KOPT-K1 (cell line): Measurements from ENCODE around the gene KLRB1.
"Not testable (repeated sequence)": the region's sequence is repeated elsewhere in the genome, so short reads cannot be mapped to it uniquely, and the experiment has no call there.

ENCODE experiments used
- H3K27ac ChIP-seq: fragments of 200-600 bp; sonication (generic); 2 replicates; pipeline ENCODE4 v1.5.1; 2016; ENCODE audit warnings: antibody characterized with exemption, mild to moderate bottlenecking, low read depth, low read length; ENCODE audit not compliant: poor library complexity, severe bottlenecking
- H3K36me3 ChIP-seq: fragments of 200-600 bp; sonication (generic); 2 replicates; pipeline ENCODE4 v1.5.1; 2017; ENCODE audit warnings: antibody characterized with exemption, mild to moderate bottlenecking, low read length, moderate library complexity; ENCODE audit not compliant: insufficient read depth
- H3K9me3 ChIP-seq: fragments of 200-600 bp; sonication (generic); 2 replicates; pipeline ENCODE4 v1.5.1; 2017; ENCODE audit warnings: antibody characterized with exemption, low read length, mild to moderate bottlenecking; ENCODE audit not compliant: insufficient read depth, poor library complexity, severe bottlenecking

The KLRB1 gene

DNA sequence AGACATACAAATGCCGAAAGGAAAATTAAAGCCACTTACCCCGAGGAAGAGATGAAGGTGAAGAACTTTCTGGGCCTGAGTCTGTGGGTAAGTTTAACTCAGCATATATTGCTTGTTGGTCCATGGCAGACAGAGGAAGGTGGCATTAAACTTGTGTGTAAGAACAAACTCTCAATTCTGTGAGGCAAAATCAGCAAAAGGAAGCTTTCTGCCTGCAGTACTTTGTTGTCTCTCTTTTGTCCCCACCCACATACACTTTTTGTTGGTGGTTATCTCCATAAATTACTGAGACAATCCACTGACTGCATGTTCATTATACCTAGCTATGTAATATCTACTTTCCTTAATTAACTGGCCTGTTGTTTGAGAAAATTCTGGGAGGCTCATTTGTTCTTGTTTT is at the start of gene KLRB1:
KLRB1 (minus strand) TSS at position 201 of the 400 bp plus-strand sequence; CDS start at position 124, 77 bp downstream.
- H3K27ac ChIP-seq: no peak within 1 kb of the TSS
- H3K36me3 ChIP-seq: no peaks in the 10 kb centered on the region
- peaks cover 4% of the 10 kb centered on the region for H3K9me3 ChIP-seq

DNA sequence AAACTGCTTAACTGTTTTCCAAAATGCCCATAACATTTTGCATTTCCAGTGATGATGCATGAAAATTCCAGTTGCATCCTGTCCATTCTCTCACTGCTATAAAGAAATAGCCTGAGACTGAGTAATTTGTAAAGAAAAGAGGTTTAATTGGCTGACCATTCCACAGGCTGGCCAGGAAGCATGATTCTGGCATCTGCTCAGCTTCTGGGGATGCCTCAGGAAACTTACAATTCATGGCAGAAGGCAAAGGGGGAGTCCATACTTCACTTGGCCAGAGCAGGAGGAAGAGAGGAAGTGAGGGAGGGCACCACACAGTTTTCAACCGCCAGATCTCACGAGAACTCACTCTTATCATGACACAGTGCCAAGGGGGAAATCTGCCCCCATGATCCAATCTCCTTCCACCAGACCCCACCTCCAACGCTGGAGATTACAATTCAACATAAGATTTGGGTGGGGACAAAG is 43.6 kb upstream of the KLRB1 start:
- Histone ChIP-seq H3K9me3 (no peaks in the 10 kb centered on the region), H3K36me3 (no peaks in the 10 kb centered on the region), H3K27ac (peak overlapping the region; percentile 73)

DNA sequence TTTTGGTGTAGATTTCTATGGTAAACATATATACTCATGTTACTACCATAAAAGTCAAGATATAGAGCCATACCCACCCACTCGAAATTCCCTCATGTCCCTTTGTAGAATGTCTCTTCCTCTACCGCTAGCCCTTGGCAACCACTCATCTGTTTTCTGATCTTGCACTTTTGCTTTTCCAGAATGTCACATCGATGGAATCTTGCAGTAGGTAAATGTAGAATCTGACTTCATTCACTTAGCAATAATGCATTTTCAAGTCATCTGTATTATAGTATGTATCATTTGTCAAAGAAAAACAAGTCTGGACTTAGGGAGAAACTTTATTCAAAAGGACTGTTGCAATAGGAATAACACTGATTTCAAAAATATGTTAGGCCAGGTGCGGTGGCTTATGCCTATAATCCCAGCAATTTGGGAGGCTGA is 42.4 kb upstream of the KLRB1 start:
- H3K9me3 ChIP-seq: peaks cover 6% of the 10 kb centered on the region

DNA sequence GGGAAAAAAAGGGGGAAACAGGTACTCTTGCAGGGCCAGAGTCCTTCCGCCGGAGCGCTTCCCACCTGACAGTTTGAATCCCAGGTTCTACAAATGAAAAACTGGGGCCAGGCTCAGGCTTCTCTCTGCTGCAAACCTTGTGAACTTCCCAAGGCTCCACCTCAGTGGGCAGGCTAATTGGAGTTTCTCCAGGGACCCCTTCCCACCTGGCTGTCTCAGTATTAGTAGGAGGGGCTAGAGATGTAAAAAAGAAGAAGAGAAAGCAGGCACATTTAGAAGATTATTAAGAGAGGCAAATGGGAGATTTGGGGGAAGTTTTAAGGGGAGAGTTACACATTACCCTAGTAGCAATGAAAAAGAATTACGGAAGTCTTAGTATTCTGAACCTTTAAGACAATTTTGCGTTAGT is 41.8 kb upstream of the KLRB1 start:
- H3K36me3 ChIP-seq: no peaks in the 10 kb centered on the region
- peaks cover 13% of the 10 kb centered on the region for H3K9me3 ChIP-seq
- H3K27ac ChIP-seq: peak overlapping the region; percentile 73

More for the DNA sequence above, 42.4 kb upstream of the KLRB1 start:
- Histone ChIP-seq H3K36me3 (no peaks in the 10 kb centered on the region), H3K27ac (peak overlapping the region; percentile 73)

DNA sequence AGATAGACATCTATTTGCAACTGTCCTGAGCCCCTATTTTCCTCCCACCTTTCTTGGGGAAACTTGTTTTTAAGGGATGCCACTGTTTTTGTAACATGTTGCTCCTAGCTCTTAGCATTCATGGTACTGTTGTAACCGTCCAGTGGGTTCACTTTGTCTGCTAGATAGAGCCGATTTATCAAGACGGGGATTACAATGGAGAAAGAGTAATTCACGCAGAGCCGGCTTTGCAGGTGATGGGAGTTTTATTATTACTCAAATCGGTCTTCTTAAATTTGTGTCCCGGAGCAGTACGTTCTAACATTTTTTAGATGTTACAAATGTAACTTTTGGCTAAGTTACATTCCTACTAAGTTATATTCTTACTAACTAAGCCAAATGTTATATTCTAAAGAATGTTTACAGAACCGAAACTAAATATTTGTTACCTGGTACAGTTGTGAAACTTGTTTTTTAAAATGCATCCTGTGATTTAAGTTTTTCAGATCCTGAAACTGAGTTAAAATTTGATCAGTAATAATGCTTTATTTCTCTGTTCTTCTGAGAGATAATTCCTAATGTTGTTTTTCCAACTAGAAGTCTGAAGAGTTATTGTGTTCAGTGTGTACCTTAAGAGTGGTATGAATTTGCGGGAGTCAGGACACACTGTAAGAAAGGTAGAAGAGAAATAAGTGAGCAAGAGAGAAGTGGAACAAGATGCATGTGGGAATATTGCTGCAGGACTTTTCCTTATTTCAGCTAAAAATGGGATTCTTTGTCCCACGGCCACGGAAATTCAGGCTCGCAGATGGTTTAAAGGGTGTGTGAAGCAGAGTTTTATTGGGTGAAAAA is 41.2 kb upstream of the KLRB1 start:
- Histone ChIP-seq H3K27ac (peak overlapping the region; percentile 73), H3K36me3 (no peaks in the 10 kb centered on the region), H3K9me3 (peaks cover 13% of the 10 kb centered on the region)

DNA sequence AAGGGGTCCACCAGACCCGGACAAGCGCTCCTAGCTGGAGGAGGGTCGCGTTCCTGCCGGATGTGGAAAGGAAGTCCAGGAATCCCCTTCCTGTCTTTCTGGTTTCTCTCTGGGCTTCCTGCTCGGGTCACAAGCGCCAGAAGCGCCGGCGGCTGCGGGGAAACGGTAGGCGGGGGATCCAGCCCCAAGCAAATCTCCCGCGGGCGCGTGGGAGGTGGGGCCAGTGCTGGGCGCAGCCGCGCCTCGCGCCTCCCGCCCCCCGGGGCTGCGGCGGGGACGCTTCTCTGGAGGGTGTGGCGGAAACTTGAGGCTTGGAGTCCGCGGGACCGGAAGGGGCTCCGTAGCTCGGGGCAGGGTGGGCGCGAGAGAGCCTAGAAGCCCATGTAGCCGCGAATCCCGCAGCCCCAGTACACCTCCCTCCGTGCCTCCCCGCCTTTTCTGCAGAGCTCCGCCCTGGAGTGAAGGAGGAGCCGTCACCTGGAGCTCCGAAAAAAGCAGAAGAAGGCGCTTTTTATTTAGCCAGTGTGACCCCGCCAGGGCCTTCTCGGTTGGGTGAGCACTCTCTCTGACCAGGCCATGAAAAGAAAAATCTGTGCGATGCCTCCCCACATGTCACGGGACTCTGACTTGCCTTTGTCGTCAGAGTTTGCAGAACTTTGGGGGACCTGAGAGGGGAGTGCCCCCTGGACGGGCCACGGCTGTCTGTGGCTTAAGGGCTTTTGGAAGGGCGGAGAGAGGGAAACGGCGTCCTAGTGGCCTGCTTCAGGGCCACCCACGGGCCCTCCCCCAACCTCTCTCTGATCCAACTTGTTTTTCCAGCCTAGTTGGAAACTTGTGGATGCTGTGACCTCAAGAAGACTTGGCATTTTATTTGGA is 40.3 kb upstream of the KLRB1 start:
- H3K27ac ChIP-seq: peak overlapping the region; percentile 73
- H3K9me3 ChIP-seq: peaks cover 13% of the 10 kb centered on the region
- no peaks in the 10 kb centered on the region for H3K36me3 ChIP-seq

DNA sequence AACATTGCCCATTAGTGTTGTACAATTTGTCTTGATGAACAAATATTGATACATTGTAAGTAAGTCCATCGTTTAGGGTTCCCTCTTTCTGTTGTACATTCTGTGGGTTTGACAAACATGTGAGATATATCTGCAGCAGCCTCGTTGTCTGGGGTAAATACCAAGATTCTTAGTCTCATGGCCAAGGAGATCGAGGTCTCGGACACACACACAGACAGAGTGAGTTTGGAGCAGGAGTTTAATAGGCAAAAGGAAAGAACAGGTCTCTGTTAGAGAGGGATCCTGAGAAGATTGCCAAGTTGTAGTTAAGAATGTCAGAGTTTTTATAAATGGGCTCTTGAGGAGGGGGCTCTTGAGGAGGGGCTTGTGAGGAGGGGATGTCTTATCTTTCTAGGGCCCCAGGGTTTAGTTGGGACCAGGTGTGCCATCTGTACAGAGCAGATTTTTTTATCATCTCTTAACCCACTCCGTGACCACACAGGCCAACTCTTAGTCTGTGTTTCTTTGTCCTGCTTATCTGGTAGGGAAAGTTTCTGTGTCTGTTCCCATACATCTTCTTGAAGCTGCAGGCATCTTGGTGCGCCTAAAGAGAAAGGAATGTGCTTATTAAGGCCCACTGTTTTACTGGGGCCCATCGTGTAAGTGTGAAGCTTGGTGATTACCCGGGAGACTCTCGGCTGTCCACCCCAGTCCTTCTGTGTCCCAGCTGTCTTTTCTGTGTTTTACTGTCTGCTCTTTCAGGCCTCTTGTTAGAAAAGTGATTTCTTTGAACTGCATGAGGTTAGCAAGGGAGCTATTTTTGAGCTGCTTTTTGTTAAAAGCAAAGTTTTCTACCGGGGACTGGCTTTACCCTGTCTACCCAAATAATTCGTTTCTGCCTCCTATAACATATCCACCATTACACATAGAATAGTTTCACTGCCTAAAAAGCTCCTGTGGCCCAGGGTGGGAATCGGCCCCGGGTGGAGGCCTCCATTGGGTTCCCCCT is 39.4 kb upstream of the KLRB1 start:
- Histone ChIP-seq H3K36me3 (no peaks in the 10 kb centered on the region), H3K9me3 (peaks cover 19% of the 10 kb centered on the region), H3K27ac (peak overlapping the region; percentile 73)

DNA sequence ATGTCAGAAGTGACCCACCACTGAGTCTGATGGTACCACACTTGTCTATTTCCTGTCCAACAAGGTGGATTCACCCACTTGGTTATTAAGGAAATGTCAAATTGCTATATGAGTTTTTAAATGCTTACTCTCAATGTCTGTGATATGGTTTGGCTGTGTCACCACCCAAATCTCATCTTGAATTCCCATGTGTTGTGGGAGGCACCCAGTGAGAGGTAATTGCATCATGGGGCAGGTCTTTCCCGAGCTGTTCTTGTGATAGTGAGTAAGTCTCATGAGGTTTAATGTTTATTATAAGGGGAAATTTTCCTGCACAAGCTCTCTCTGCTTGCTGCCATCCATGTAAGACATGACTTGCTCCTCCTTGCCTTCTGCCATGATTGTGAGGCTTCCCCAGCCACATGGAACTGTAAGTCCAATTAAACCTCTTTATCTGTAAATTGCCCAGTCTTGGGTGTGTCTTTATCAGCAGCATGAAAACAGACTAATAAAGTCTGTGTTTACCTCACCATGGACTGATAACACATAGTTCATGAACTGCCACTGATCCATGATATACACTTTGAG is 37.4 kb upstream of the KLRB1 start:
- not testable (repeated sequence) for H3K36me3 ChIP-seq, H3K27ac ChIP-seq
- H3K9me3 ChIP-seq: peaks cover 20% of the 10 kb centered on the region

DNA sequence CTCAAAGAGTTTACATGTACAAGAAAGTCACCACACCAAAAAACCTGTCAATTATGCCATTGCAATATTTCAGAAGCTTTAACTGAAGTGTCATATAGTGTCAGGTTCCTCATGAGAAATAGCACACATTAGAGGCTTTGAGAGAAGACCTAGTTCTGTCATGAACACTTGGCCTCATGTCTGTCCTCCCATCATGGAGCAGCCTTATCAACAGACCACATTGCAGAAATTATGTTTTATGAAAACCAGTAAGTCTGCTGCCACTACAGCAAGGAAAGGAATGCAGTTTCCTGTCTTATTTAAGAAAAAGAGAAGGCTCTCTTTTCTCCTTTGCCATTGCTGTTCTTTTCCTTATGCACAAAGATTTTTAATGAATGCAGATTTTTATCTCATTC is 35.5 kb upstream of the KLRB1 start:
- Histone ChIP-seq H3K9me3 (peaks cover 31% of the 10 kb centered on the region), H3K36me3 (no peaks in the 10 kb centered on the region), H3K27ac (no peak overlapping the region)

DNA sequence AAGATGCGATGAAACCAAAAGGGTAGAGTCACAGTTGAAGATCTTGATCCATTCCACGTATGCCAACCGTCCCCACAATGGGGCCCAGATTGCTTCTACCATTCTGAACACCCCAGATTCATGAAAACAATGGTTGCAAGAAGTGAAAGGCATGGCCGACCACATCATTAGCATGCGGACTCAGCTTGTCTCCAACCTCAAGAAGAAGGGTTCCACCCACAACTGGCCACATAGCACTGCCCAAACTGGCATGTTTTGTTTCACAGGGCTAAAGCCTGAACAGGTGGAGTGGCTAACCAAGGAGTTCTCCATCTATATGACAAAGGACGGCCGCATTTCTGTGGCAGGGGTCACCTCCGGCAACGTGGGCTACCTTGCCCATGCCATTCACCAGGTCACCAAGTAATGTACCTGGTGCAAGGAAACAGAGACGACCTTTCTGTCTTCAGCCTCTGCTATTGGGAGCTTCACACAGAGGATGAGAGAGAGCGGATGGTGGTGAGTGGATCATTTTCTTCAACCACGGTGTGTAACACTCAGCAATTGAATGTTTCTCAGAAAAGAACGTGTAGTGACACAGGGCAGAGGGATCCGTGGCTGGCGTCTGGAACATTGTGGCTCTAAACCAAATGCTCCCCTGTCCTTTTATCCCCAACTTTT is 35.0 kb upstream of the KLRB1 start:
- Histone ChIP-seq H3K27ac (no peak overlapping the region), H3K9me3 (peaks cover 31% of the 10 kb centered on the region), H3K36me3 (no peaks in the 10 kb centered on the region)

DNA sequence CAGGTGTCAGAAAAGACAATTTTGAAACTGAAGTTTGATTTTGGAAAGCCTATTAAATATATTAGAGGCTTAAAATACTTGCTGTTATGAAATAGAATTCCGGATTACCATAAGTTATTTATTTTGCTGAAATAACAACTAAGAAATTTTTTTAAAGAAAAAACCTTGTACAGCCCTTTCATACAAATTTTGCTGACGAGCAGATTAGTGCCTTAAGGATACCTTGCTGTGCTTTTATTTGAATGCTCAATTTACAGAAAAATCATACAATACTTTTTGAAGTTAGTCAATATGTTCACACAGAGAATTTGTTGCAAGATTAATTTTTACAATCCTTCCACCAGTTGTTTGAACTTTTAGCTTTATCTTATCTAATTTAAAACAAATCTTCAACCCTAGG is 32.3 kb upstream of the KLRB1 start:
- H3K9me3 ChIP-seq: peaks cover 23% of the 10 kb centered on the region
- no peak overlapping the region for H3K27ac ChIP-seq
- no peaks in the 10 kb centered on the region for H3K36me3 ChIP-seq

DNA sequence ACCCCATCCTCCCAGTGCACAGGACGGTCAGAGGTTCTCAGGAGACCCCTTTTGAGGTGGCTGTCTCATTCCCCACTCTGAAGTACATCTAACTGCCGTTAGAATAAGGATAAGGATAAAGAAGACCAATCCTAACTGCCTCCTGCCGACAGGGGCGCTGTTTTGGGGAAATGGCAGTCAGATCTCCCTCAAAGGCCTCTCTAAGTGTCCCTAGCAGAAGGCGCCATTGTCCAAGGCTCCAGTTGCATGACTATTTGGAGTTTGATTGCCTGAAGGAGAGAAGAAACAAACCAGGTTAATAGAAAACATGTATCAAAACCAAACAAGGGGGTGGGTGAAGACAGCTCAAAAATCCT is 29.1 kb upstream of the KLRB1 start:
- Histone ChIP-seq H3K27ac (no peak overlapping the region), H3K9me3 (peaks cover 11% of the 10 kb centered on the region), H3K36me3 (no peaks in the 10 kb centered on the region)

DNA sequence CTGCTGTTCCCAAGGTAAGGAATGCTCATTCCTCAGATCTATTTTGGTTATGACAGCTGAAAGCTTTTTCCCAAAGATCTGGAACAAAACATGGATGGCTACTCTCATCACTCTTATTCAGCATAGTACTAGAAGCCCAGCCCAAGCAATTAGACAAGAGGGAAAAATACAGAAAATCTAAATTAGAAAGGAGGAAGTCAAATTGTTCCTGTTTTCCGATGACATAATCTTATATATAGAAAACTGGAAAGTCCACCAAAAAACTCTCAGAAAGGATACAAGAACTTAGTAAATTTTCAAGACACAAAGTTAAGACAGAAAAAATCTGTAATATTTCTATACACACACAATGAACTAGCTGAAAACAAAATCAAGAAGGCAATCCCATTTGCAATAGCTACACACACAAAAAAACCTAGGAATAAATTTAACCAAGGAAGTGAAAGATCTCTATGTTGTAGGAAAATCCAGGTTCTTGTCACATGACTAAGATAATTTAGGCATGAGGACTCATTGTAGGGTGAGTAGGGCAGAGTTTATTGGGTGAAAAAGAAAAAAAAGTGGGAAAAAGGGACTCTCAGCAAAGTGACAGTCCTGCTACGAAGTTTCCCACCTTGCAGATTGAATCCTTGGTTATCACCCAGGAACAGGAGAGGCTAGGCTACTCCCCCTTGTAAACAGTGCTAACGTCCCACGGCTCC is 28.6 kb upstream of the KLRB1 start:
- Histone ChIP-seq H3K36me3 (no peaks in the 10 kb centered on the region), H3K9me3 (peaks cover 11% of the 10 kb centered on the region), H3K27ac (no peak overlapping the region)
